PC-9 (cell line): Measurements from ENCODE around the gene NDUFA5. TPM values are rescaled to one million over a fixed set of nuclear protein-coding genes. Genes with fewer than 3 reads are reported as not detected.

Experiments used
- BruUV-seq: library from RNA; stranded (reverse); fragments of 400-500 nt; replicated peaks from 2 replicates; lab custom pipeline; 2021; lab: Mats Ljungman, UMichigan
- CTCF ChIA-PET: fragments of 300-600 bp; sonication (Branson Sonifier 250); formaldehyde crosslinking; loops from one replicate; lab custom pipeline; 2022; ENCODE audit warnings: antibody characterized with exemption; lab: Charles Lee
- POLR2A ChIA-PET: fragments of 300-600 bp; sonication (Branson Sonifier 250); formaldehyde crosslinking; loops from one replicate; lab custom pipeline; 2022; ENCODE audit warnings: antibody characterized with exemption; ENCODE audit not compliant: unreplicated experiment; lab: Charles Lee
- DNase-seq, 2 experiments: peaks; one replicate each; pipeline versions ENCODE4 v3.0.0 to v3.0.0-alpha.2; 2015 to 2022; ENCODE audit warnings: mixed read lengths in 1 of 2
- H2AFZ ChIP-seq: fragments of 200-600 bp; sonication (generic); 2 replicates; pipeline ENCODE4 v1.8.1; 2017; ENCODE audit warnings: antibody characterized with exemption
- H3F3A ChIP-seq: fragments of 200-600 bp; sonication (generic); 2 replicates; pipeline ENCODE4 v1.8.1; 2017; ENCODE audit warnings: antibody characterized with exemption, mild to moderate bottlenecking, low read depth; ENCODE audit not compliant: insufficient read depth
- H3K27ac ChIP-seq: fragments of 200-600 bp; sonication (generic); 2 replicates; pipeline ENCODE4 v1.6.1; 2016; ENCODE audit warnings: mixed run types
- H3K27me3 ChIP-seq: fragments of 200-600 bp; sonication (generic); 2 replicates; pipeline ENCODE4 v1.6.1; 2016; ENCODE audit warnings: low read depth, mixed run types; ENCODE audit not compliant: insufficient read depth
- H3K36me3 ChIP-seq: fragments of 200-600 bp; sonication (generic); 2 replicates; pipeline ENCODE4 v1.6.1; 2016; ENCODE audit warnings: low read depth, mixed run types
- H3K4me1 ChIP-seq: fragments of 200-600 bp; sonication (generic); replicated peaks from 2 replicates; pipeline ENCODE4 v1.6.1; 2016; ENCODE audit warnings: mixed run types; ENCODE audit not compliant: insufficient read depth
- H3K4me2 ChIP-seq: fragments of 200-600 bp; sonication (generic); 2 replicates; pipeline ENCODE4 v1.6.1; 2017; ENCODE audit warnings: mixed run types
- H3K4me3 ChIP-seq: fragments of 200-600 bp; sonication (generic); 2 replicates; pipeline ENCODE4 v1.6.1; 2016; ENCODE audit warnings: mixed run types
- H3K79me2 ChIP-seq: fragments of 200-600 bp; sonication (generic); 2 replicates; pipeline ENCODE4 v1.6.1; 2017; ENCODE audit warnings: low read depth, mixed run types
- H3K9me2 ChIP-seq: fragments of 200-600 bp; sonication (generic); 2 replicates; pipeline ENCODE4 v1.8.1; 2017; ENCODE audit warnings: mild to moderate bottlenecking; ENCODE audit not compliant: insufficient read depth
- H3K9me3 ChIP-seq: fragments of 200-600 bp; sonication (generic); 2 replicates; pipeline ENCODE4 v1.8.1; 2016; ENCODE audit warnings: low read depth; ENCODE audit not compliant: insufficient read depth
- H4K20me1 ChIP-seq: fragments of 200-600 bp; sonication (generic); 2 replicates; pipeline ENCODE4 v1.8.1; 2017; ENCODE audit not compliant: insufficient read depth
- CTCF ChIP-seq: fragments of 200-600 bp; sonication (generic); conservative IDR thresholded peaks from 2 replicates; pipeline ENCODE4 v1.6.1; 2017; ENCODE audit warnings: mixed run types, antibody characterized with exemption, mild to moderate bottlenecking, moderate library complexity
- EZH2 ChIP-seq: fragments of 200-600 bp; sonication (generic); IDR thresholded peaks from 2 replicates; pipeline ENCODE4 v1.8.0; 2017; ENCODE audit warnings: antibody characterized with exemption, low read depth
- intact Hi-C: fragments of 100-400 bp; cut with micrococcal nuclease; formaldehyde crosslinking; loops from one replicate; pipeline ENCODE4 v1.10.0; 2022; ENCODE audit not compliant: unreplicated experiment
- total RNA-seq: library from RNA; stranded (reverse); gene quantifications from 2 replicates; pipeline ENCODE4 v1.2.3, GENCODE V29; 2021

The NDUFA5 gene
- total RNA-seq, 1 experiment from 2014 or later = 75.9 TPM

DNA sequence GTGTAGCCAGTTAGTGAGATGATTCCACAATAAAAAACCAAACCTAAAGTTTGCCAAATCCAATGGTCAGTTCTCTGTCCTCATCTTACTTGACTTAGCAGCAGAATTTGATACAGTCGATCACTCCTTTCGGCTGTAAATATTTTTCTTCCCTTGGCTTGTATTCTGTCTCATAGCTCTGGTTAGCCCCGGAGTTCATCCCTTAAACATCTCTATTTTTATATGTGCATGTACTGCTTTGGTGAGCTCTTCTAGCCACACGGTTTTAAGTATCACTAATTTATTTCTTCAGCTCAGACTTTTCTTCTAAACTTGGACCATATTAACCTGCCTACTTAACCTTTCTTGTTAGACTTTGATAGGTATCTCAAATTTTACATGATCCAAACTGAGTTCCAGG lies 26.2 kb upstream of the NDUFA5 start:
- Histone ChIP-seq H3K4me2 (no peak overlapping the region), H3K27ac (no peak overlapping the region), H3K79me2 (no peaks in the 10 kb centered on the region), H3K9me2 (no peaks in the 10 kb centered on the region), H3K4me1 (no peaks in the 10 kb centered on the region), H3K9me3 (no peaks in the 10 kb centered on the region), H2AFZ (no peak overlapping the region), H3K27me3 (no peaks in the 10 kb centered on the region), H3K4me3 (no peak overlapping the region), H4K20me1 (no peaks in the 10 kb centered on the region), H3F3A (no peaks in the 10 kb centered on the region), H3K36me3 (no peaks in the 10 kb centered on the region)
- no peak for DNase-seq
- ChIA-PET CTCF (interaction anchor here (0.8 kb wide), 1 partner anchor 1058 kb away, joined by 10 read pairs; no protein-coding TSS in a partner anchor), POLR2A (interaction anchor here (0.6 kb wide), 1 partner anchor 11 kb away, joined by 4 read pairs; no protein-coding TSS in a partner anchor)
- TF ChIP-seq EZH2 = no peak
- TF ChIP-seq CTCF = no peak
- intact Hi-C loops = loop anchor here (5.0 kb wide), 2 partner anchors 38 to 118 kb away; no protein-coding TSS in a partner anchor
- no TSS peak for BruUV-seq

DNA sequence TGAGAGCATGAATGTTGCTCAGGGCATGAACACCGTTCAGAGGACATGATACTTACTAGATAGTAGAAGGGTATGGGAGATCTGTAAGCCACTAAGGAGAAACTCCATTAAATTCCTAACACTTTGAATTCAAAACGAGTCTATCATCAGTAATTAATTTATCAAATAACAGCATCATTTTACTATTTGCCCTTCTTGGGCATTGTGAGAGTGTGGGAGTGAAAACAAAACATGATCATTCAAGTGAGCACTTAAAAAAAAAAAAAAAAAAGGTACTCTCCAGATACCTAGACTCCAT lies 23.5 kb upstream of the NDUFA5 start:
- H3K27me3 ChIP-seq = no peaks in the 10 kb centered on the region
- peak overlapping the region; percentile 50 for H3K4me2 ChIP-seq
- H3K4me3 ChIP-seq = no peak overlapping the region
- intact Hi-C loops = loop anchor here (2.0 to 5.0 kb wide), 4 partner anchors 41 to 284 kb away; partner anchors contain the start of gene IQUB
- no peak for DNase-seq
- no peaks in the 10 kb centered on the region for H3F3A ChIP-seq
- CTCF ChIA-PET = interaction anchor here (1.0 kb wide), 1 partner anchor 86 kb away, joined by 3 read pairs; no protein-coding TSS in a partner anchor
- no peaks in the 10 kb centered on the region for H3K79me2 ChIP-seq
- H3K9me3 ChIP-seq = no peaks in the 10 kb centered on the region
- no peaks in the 10 kb centered on the region for H3K9me2 ChIP-seq
- TF ChIP-seq CTCF (peak; percentile 32; the same call in 1 of the 2 replicates), EZH2 (no peak)
- BruUV-seq = no TSS peak
- no peaks in the 10 kb centered on the region for H4K20me1 ChIP-seq
- no peak overlapping the region for H2AFZ ChIP-seq
- POLR2A ChIA-PET = no interaction called here
- H3K4me1 ChIP-seq = no peaks in the 10 kb centered on the region
- no peaks in the 10 kb centered on the region for H3K36me3 ChIP-seq
- no peak overlapping the region for H3K27ac ChIP-seq

DNA sequence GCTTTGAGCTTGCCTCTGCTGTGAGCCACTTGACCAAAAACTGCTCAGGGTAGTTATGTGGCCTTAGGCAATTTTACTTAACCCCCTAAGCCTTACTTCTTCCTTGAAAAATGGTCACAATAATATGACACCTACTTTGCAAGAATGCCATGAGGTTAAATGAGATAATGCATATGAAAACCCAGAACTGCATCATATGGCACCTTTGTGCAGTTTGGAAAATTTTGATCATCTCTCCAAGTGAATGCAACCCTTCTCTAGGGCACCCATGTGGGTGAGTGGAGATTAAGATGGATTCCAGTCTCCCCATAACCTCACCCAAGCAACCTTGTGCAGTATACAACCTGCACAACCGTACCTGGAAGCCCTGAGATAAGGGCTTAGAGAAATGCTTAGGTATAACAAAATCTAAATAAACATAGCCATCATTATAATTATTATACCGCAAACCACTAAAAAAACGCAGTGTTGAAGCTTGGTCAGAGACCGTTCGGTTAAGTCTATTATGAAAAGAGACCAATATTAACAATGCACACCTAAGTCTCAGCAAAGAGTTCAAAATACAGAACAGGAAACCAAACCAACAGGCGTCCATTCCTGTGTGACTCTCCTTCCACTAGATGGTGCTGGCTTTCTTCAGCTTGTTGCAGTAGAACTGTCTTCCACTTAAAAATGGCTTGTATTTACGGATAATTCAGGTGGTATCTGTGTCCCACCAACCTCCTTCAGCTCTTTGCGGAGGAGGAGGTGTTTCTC lies 23.0 kb upstream of the NDUFA5 start:
- Histone ChIP-seq H3K36me3 (no peaks in the 10 kb centered on the region), H4K20me1 (no peaks in the 10 kb centered on the region), H3K9me3 (no peaks in the 10 kb centered on the region), H3F3A (no peaks in the 10 kb centered on the region), H3K27ac (no peak overlapping the region), H2AFZ (no peak overlapping the region), H3K4me3 (no peak overlapping the region), H3K4me2 (peak overlapping the region; percentile 50), H3K4me1 (no peaks in the 10 kb centered on the region), H3K79me2 (no peaks in the 10 kb centered on the region), H3K9me2 (no peaks in the 10 kb centered on the region), H3K27me3 (no peaks in the 10 kb centered on the region)
- CTCF ChIA-PET = interaction anchor here (1.0 kb wide), 1 partner anchor 85 kb away, joined by 3 read pairs; no protein-coding TSS in a partner anchor
- DNase-seq = peak; percentile 23 to 36
- POLR2A ChIA-PET = no interaction called here
- TF ChIP-seq EZH2 (no peak), CTCF (peak; percentile 82)
- BruUV-seq = no TSS peak
- intact Hi-C loops = loop anchor here (2.0 to 5.0 kb wide), 4 partner anchors 42 to 284 kb away; partner anchors contain the start of gene IQUB
